HG03066 (cell line): ENCODE data around the gene PSTPIP1.

Experiments
- ATAC-seq: cut with Tn5 transposase; IDR thresholded peaks from one replicate; pipeline ENCODE4 v1.9.1; 2021; ENCODE audit warnings: low read depth; ENCODE audit not compliant: unreplicated experiment

PSTPIP1 gene

GRCh38 chr15:77028451-77029165 lies 33.7 kb downstream of the PSTPIP1 start:
- no peak for ATAC-seq

GRCh38 chr15:77029166-77030047 lies 34.5 kb downstream of the PSTPIP1 start:
- no peak for ATAC-seq

GRCh38 chr15:77030048-77030927 lies 35.4 kb downstream of the PSTPIP1 start:
- ATAC-seq = no peak

DNA sequence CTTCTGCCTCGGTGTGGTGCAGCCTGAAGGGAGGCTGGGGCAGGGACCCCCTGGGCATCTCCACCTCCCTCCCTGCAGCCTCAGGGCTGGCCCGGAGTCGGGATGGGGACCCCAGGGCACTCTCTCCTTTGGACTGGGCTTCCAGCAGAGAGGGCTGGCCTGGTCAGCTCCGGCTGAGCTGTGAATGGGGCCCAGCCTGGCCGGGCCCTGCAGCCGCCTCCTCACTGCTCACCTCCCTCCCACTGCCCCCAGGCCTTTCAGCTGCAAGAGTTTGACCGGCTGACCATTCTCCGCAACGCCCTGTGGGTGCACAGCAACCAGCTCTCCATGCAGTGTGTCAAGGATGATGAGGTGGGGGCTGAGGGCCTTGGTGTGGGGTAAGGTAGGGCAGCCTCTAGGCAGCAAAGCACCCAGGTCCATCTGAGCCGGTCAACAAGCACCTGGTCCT lies 36.0 kb downstream of the PSTPIP1 start:
- ATAC-seq = no peak

- peak; percentile 69 for ATAC-seq
These were observed 36.6 kb downstream of the PSTPIP1 start for GRCh38 chr15:77031376-77032050.

GRCh38 chr15:77032052-77032646 lies 37.2 kb downstream of the PSTPIP1 start:
- no peak for ATAC-seq

- no peak for ATAC-seq
These were observed 37.9 kb downstream of the PSTPIP1 start for GRCh38 chr15:77032647-77033416.

GRCh38 chr15:77033417-77033728 lies 38.4 kb downstream of the PSTPIP1 start:
- ATAC-seq = no peak

DNA sequence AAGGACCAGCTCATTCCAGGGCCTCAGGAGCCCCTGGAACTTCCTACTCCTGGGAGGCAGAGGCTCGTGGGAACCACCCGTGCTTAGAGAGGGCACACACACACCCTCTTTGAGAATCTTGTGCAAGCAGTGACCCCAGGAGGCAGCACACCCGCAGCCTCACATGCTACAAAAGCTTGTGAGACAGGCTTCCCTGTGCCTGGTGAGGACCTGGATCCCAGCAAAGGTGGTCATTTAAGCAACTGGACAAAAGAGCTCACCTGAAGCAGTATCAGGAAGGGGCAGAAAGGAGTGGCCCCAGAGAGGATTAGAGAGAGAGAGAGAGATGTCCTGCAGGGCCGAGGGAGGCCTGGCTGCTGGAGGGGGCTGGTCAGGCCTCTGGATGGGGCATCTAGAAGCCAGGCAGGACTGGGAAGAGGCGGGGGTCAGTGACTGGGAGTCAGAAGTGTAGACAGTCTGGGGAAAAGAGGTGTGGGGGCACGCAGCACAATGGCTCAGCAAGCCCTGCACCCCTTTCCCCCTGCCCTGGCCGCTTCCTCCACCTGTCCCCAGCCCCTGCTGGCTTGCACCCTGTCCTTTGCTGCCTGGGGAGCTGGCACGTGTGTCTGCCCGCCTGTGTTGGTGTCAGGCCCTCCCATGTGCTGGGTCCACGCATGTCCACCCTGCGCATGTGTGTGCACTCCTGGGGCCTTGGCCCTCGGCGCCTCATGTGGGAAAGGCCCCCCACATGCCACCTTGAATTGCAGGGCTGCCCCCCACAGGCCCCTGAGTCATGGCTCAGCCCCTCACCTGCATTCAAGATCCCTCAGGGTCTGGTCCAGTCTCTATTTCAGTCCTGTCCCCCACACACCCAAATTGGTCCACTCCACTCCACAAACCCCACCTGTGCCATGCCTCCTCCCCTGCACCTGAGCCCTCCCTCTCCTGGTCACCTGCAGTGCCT lies 39.1 kb downstream of the PSTPIP1 start:
- ATAC-seq = no peak

- no peak for ATAC-seq
These were observed 40.0 kb downstream of the PSTPIP1 start for GRCh38 chr15:77034695-77035489.

DNA sequence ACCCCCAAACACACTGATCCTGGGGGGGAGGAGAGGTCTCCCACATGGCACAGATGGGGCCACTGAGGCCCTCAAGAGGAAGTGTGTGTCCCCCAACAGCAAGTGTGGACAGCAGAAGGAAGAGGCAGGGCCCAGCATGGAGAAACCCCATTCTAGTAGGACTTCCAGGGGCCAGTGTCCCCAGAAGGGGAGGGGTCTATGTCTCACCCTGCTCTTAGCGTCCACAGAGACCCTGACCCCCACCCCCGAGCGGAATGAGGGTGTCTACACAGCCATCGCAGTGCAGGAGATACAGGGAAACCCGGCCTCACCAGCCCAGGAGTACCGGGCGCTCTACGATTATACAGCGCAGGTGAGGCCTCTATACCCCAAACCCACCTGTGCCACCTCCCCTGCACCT lies 40.7 kb downstream of the PSTPIP1 start:
- no peak for ATAC-seq

DNA sequence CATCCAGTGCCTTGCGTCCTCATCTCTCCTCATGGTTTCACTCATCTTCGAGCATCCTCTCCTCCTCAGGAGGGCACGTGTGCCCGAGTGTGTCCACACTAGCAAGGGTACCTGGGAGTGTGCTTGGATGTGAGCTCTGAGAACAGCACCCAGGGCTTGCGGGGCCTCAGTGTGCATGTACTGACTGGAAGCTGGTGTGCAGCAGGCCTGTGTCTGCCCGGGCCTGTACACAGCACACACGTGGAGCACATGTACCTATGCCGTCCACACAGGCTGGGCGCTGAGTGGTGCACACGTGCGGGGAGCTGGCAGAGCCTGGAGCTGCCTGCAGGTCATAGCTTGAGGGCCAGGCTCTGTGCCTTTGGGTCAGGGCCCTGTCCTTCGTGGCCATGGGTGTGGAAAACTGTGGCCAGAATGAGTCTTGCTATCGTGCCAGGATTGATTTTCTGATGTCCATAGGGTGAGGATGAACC lies 41.1 kb downstream of the PSTPIP1 start:
- no peak for ATAC-seq

GRCh38 chr15:77036537-77037387 lies 41.8 kb downstream of the PSTPIP1 start:
- no peak for ATAC-seq

GRCh38 chr15:77037388-77038209 lies 42.7 kb downstream of the PSTPIP1 start:
- ATAC-seq = no peak
